Measurements from ENCODE around the gene ST3GAL4.

Gene ST3GAL4

DNA sequence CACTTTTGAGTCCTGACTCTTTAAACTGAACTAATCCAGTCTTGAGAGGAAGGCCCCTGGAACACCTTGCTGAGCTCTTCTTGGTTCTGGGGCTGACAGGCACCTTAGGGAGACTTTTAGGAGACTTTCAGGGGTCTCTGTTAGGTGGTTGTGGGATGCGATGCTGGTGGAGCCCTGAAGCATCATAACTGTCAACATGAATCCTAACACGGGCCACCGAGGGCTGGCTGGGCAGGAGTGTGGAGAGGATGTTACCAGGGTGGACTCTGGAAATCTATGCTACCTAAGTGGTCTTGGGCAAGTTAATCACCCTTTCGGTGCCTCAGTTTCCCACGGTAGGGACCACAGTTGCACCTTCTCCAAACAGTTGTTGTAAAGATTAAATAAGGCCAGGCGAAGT is 106.5 kb downstream of the ST3GAL4 start:
- TF ChIP-seq, protein P1, sequence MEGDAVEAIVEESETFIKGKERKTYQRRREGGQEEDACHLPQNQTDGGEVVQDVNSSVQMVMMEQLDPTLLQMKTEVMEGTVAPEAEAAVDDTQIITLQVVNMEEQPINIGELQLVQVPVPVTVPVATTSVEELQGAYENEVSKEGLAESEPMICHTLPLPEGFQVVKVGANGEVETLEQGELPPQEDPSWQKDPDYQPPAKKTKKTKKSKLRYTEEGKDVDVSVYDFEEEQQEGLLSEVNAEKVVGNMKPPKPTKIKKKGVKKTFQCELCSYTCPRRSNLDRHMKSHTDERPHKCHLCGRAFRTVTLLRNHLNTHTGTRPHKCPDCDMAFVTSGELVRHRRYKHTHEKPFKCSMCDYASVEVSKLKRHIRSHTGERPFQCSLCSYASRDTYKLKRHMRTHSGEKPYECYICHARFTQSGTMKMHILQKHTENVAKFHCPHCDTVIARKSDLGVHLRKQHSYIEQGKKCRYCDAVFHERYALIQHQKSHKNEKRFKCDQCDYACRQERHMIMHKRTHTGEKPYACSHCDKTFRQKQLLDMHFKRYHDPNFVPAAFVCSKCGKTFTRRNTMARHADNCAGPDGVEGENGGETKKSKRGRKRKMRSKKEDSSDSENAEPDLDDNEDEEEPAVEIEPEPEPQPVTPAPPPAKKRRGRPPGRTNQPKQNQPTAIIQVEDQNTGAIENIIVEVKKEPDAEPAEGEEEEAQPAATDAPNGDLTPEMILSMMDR (IDR thresholded peaks at IDR 0.05) = no peak

DNA sequence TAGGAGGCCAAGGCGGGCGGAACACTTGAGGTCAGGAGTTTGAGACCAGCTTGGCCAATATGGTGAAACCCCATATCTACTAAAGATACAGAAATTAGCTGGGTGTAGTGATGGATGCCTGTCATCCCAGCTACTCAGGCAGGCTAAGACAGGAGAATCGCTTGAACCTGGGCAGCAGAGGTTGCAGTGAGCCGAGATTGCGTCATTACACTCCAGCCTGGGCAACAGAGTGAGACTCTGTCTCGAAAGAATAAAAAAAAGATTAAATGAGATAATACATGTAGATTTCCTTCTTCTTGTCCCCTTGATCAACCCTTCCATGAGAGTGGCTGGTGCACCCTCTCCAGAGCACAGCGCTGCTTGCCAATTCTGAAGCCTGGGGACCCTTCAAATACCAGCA is 106.9 kb downstream of the ST3GAL4 start:
- TF ChIP-seq, protein P1 (IDR thresholded peaks at IDR 0.05) = no peak

Data from LNCAP (cell line).